Kidney (tissue), 14 donors: ENCODE measurements around the gene NAA25. TPM values are rescaled to one million over a fixed set of nuclear protein-coding genes. Genes with fewer than 3 reads are reported as not detected.

Experiments
- DNase-seq, 5 donors: peaks; one replicate each; pipeline ENCODE4 v3.0.0-alpha.2; 2013 to 2020
- FAIRE-seq: peaks from 2 replicates; lab custom pipeline; 2012; peaks lifted over from hg19 to GRCh38; lab: Jason Lieb, UNC
- H3K27ac ChIP-seq, 2 donors: one replicate each; pipeline ENCODE4 v1.7.0; 2013; ENCODE audit warnings: low read depth in 2 of 2, low read length in 2 of 2, inconsistent platforms in 1 of 2
- H3K27me3 ChIP-seq: one replicate; pipeline ENCODE4 v1.7.1; 2013; ENCODE audit warnings: low read length, inconsistent platforms; ENCODE audit not compliant: control insufficient read depth, insufficient read depth
- H3K36me3 ChIP-seq, 3 donors: one replicate each; pipeline versions ENCODE4 v1.7.0 to v1.7.1; 2013; ENCODE audit warnings: low read length in 3 of 3, control low read depth in 1 of 3, inconsistent platforms in 1 of 3; ENCODE audit not compliant: insufficient read depth in 3 of 3, control insufficient read depth in 2 of 3
- H3K4me1 ChIP-seq, 3 donors: one replicate each; pipeline versions ENCODE4 v1.7.0 to v1.7.1; 2013; ENCODE audit warnings: low read length in 3 of 3, inconsistent platforms in 1 of 3, low read depth in 1 of 3; ENCODE audit not compliant: control insufficient read depth in 2 of 3, insufficient read depth in 2 of 3
- H3K4me3 ChIP-seq, 3 donors: one replicate each; pipeline versions ENCODE4 v1.7.0 to v1.8.1; 2013; ENCODE audit warnings: low read length in 3 of 3, control low read depth in 1 of 3, inconsistent platforms in 1 of 3
- H3K9ac ChIP-seq, 3 donors: one replicate each; pipeline versions ENCODE4 v1.7.0 to v1.7.1; 2013; ENCODE audit warnings: low read length in 3 of 3, control low read depth in 1 of 3, inconsistent platforms in 1 of 3
- H3K9me3 ChIP-seq, 3 donors: one replicate each; pipeline versions ENCODE4 v1.7.0 to v1.7.1; 2013; ENCODE audit warnings: low read length in 3 of 3, control low read depth in 1 of 3, inconsistent platforms in 1 of 3; ENCODE audit not compliant: control insufficient read depth in 2 of 3, insufficient read depth in 1 of 3
- CTCF ChIP-seq: IDR thresholded peaks from 3 replicates; pipeline ENCODE4 v1.5.1; 2012; ENCODE audit warnings: mild to moderate bottlenecking, moderate library complexity, borderline replicate concordance; ENCODE audit not compliant: insufficient read depth; ENCODE audit errors: extremely low read depth
- intact Hi-C: fragments of 100-400 bp; cut with DNase I; formaldehyde crosslinking; loops from one replicate; pipeline ENCODE4 v1.11.1; 2022
- polyA plus RNA-seq: library from polyadenylated mRNA; stranded (reverse); fragments of 350-450 nt; fragmentation: Illumina TruSeq; extraction: RNeasy Lipid Tissue Mini Kit (QIAGEN cat#74804); gene quantifications from one replicate; pipeline ENCODE4 v1.2.3, GENCODE V29; 2014; ENCODE audit warnings: low read depth, low replicate concordance; ENCODE audit not compliant: insufficient read depth
- total RNA-seq: library from RNA; stranded (reverse); fragmentation: NEBNext Ultra II Directional; extraction: Animal tissue kit (Norgen Biotek cat#: 25700); gene quantifications from one replicate; pipeline ENCODE4 v1.2.1, GENCODE V29; 2021
- donor health status: control.
- donor health status: control.
- donor health status: control.
- donor health status: control.
- donor health status: control.
- donor health status: DM: yes; HTN: yes; CAD: no.
- donor health status: Normal renal cell carcinoma (clear cell type).

Gene NAA25
- total and polyA plus RNA-seq, 2 donors from 2014 or later, result 3.2 to 22.8 TPM

GRCh38 chr12:112116232-112117060 lies 7.9 kb upstream of the NAA25 start:
- H3K36me3 ChIP-seq, result no peaks in the 10 kb centered on the region
- DNase-seq (peak; percentile 74 to 84 (median 80)), FAIRE-seq (no peak)
- peak overlapping the region in 2 of 3 donors; percentile 24 to 33 for H3K9ac ChIP-seq
- intact Hi-C loops, result no loop called here
- H3K9me3 ChIP-seq, result no peaks in the 10 kb centered on the region
- peak overlapping the region in 1 of 2 donors; percentile 32 for H3K27ac ChIP-seq
- peaks cover 0 to 8% (median 3%) of the 10 kb centered on the region in 3 donors for H3K4me1 ChIP-seq
- peak overlapping the region in 2 of 3 donors; percentile 4 to 28 for H3K4me3 ChIP-seq
- no peak for TF ChIP-seq CTCF
- H3K27me3 ChIP-seq, result no peaks in the 10 kb centered on the region

- no peak for DNase-seq
- no peak for TF ChIP-seq CTCF
- Histone ChIP-seq H3K4me3 (no peak overlapping the region), H3K9me3 (no peaks in the 10 kb centered on the region), H3K27ac (no peak overlapping the region), H3K36me3 (no peaks in the 10 kb centered on the region), H3K27me3 (no peaks in the 10 kb centered on the region), H3K4me1 (peaks cover 0 to 8% (median 6%) of the 10 kb centered on the region in 3 donors), H3K9ac (no peak overlapping the region)
- intact Hi-C loops, result no loop called here
- FAIRE-seq, result no peak
Measured at GRCh38 chr12:112115259-112116045, 6.9 kb upstream of the NAA25 start.

GRCh38 chr12:112112409-112113133 lies 4.0 kb upstream of the NAA25 start:
- peaks cover 0 to 11% (median 7%) of the 10 kb centered on the region in 3 donors for H3K4me1 ChIP-seq
- peak overlapping the region in 1 of 3 donors; percentile 7 for H3K9ac ChIP-seq
- no peak overlapping the region for H3K4me3 ChIP-seq
- no peaks in the 10 kb centered on the region for H3K27me3 ChIP-seq
- H3K27ac ChIP-seq, result peak overlapping the region in 1 of 2 donors; percentile 81
- no peak for FAIRE-seq
- no peaks in the 10 kb centered on the region for H3K9me3 ChIP-seq
- DNase-seq, result no peak
- intact Hi-C loops, result no loop called here
- no peak for TF ChIP-seq CTCF
- no peaks in the 10 kb centered on the region for H3K36me3 ChIP-seq
